HEK293 (cell line): Measurements from ENCODE around the gene ZBED1.

Experiments
- CTCF ChIA-PET: fragments of 350-600 bp; formaldehyde crosslinking; extraction: SDS; loops from one replicate; lab custom pipeline; 2021; ENCODE audit warnings: antibody characterized with exemption; lab: Yijun Ruan, JAX
- POLR2A ChIA-PET: fragments of 300-600 bp; formaldehyde crosslinking; extraction: SDS; loops from one replicate; lab custom pipeline; 2020; ENCODE audit warnings: antibody characterized with exemption, inconsistent platforms; lab: Yijun Ruan, JAX
- H3K27ac ChIP-seq: fragments of 200-500 bp; sonication (Bioruptor generic); 2 replicates; pipeline ENCODE4 v1.5.1; 2014; ENCODE audit warnings: low read depth, low read length, control low read depth, inconsistent platforms; ENCODE audit errors: extremely low read depth
- H3K36me3 ChIP-seq, 2 experiments: fragments of 200-500 bp in 1 of 2; sonication (Bioruptor generic) in 1 of 2; 1 replicate in 1 of 2; 2 replicates in 1 of 2; pipeline ENCODE4 v1.5.1; 2014 to 2017; ENCODE audit warnings: inconsistent platforms in 2 of 2, low read length in 2 of 2; ENCODE audit not compliant: control insufficient read depth in 2 of 2, insufficient read depth in 1 of 2
- H3K4me1 ChIP-seq: fragments of 200-500 bp; sonication (Bioruptor generic); 2 replicates; pipeline ENCODE4 v1.5.1; 2014; ENCODE audit warnings: mild to moderate bottlenecking, low read length, inconsistent platforms; ENCODE audit not compliant: control insufficient read depth, insufficient read depth
- H3K4me3 ChIP-seq: 2 replicates; pipeline ENCODE4 v1.5.1; 2011; ENCODE audit warnings: low read depth, mild to moderate bottlenecking, control low read depth, low read length, moderate library complexity
- H3K9me3 ChIP-seq: fragments of 200-500 bp; sonication (Bioruptor generic); 2 replicates; pipeline ENCODE4 v1.5.1; 2014; ENCODE audit warnings: low read depth, low read length, inconsistent platforms; ENCODE audit not compliant: control insufficient read depth, insufficient read depth
- AEBP2 ChIP-seq: fragments of 450-650 bp; formaldehyde crosslinking; IDR thresholded peaks from 2 replicates; pipeline ENCODE4 v1.5.1; 2016; ENCODE audit warnings: missing biosample characterization, missing genetic modification characterization, borderline replicate concordance
- KLF1 ChIP-seq: fragments of 450-650 bp; formaldehyde crosslinking; IDR thresholded peaks from 2 replicates; pipeline ENCODE4 v1.5.1; 2016; ENCODE audit warnings: missing biosample characterization, missing genetic modification characterization
- KLF17 ChIP-seq: fragments of 450-650 bp; formaldehyde crosslinking; IDR thresholded peaks from 2 replicates; pipeline ENCODE4 v1.5.1; 2016; ENCODE audit warnings: missing biosample characterization, missing genetic modification characterization
- KLF7 ChIP-seq: fragments of 450-650 bp; formaldehyde crosslinking; IDR thresholded peaks from 2 replicates; pipeline ENCODE4 v1.5.1; 2016; ENCODE audit warnings: missing biosample characterization, missing genetic modification characterization, borderline replicate concordance
- KLF8 ChIP-seq: fragments of 450-650 bp; formaldehyde crosslinking; IDR thresholded peaks from 2 replicates; pipeline ENCODE4 v1.5.1; 2016; ENCODE audit warnings: missing biosample characterization, missing genetic modification characterization
- MEIS1 ChIP-seq: sonication (generic); formaldehyde crosslinking; IDR thresholded peaks from 2 replicates; pipeline ENCODE4 v1.8.1; 2022; ENCODE audit warnings: missing genetic modification reagents, mild to moderate bottlenecking, borderline replicate concordance
- PBX3 ChIP-seq: sonication (generic); formaldehyde crosslinking; IDR thresholded peaks from 2 replicates; pipeline ENCODE4 v1.8.1; 2022; ENCODE audit warnings: mild to moderate bottlenecking, moderate library complexity, missing genetic modification reagents
- PRDM6 ChIP-seq: fragments of 450-650 bp; formaldehyde crosslinking; IDR thresholded peaks from 2 replicates; pipeline ENCODE4 v1.5.1; 2017; ENCODE audit warnings: missing biosample characterization, missing genetic modification characterization
- SALL2 ChIP-seq: fragments of 450-650 bp; formaldehyde crosslinking; IDR thresholded peaks from 2 replicates; pipeline ENCODE4 v1.5.0; 2017; ENCODE audit warnings: missing biosample characterization, mild to moderate bottlenecking, missing genetic modification characterization, borderline replicate concordance
- SETDB1 ChIP-seq: IDR thresholded peaks from one replicate; pipeline ENCODE4 v1.6.1; 2017; ENCODE audit warnings: mild to moderate bottlenecking, low read length, moderate library complexity, mixed read lengths; ENCODE audit not compliant: insufficient read length
- TRIM28 ChIP-seq: IDR thresholded peaks from 2 replicates; pipeline ENCODE4 v1.6.1; 2011; ENCODE audit warnings: low read length, control low read depth, borderline replicate concordance
- YY2 ChIP-seq: fragments of 450-650 bp; formaldehyde crosslinking; IDR thresholded peaks from 2 replicates; pipeline ENCODE4 v1.5.1; 2016; ENCODE audit warnings: missing biosample characterization, missing genetic modification characterization
- ZBTB44 ChIP-seq: fragments of 450-650 bp; IDR thresholded peaks from 2 replicates; pipeline ENCODE4 v1.5.1; 2018; ENCODE audit warnings: missing biosample characterization, mild to moderate bottlenecking, missing genetic modification characterization
- ZBTB48 ChIP-seq: fragments of 450-650 bp; formaldehyde crosslinking; IDR thresholded peaks from 2 replicates; pipeline ENCODE4 v1.5.1; 2016; ENCODE audit warnings: missing biosample characterization, missing genetic modification characterization
- ZNF121 ChIP-seq: fragments of 450-650 bp; formaldehyde crosslinking; IDR thresholded peaks from 2 replicates; pipeline ENCODE4 v1.5.1; 2016; ENCODE audit warnings: missing biosample characterization, missing genetic modification characterization
- ZNF426 ChIP-seq: fragments of 450-650 bp; formaldehyde crosslinking; IDR thresholded peaks from 2 replicates; pipeline ENCODE4 v1.5.1; 2017; ENCODE audit warnings: missing biosample characterization, missing genetic modification characterization, mild to moderate bottlenecking, inconsistent platforms, moderate library complexity
- ZNF449 ChIP-seq: fragments of 450-650 bp; formaldehyde crosslinking; IDR thresholded peaks from 2 replicates; pipeline ENCODE4 v1.5.1; 2017; ENCODE audit warnings: missing biosample characterization, mild to moderate bottlenecking, missing genetic modification characterization, moderate library complexity
- ZNF473 ChIP-seq: fragments of 450-650 bp; formaldehyde crosslinking; IDR thresholded peaks from 2 replicates; pipeline ENCODE4 v1.5.1; 2017; ENCODE audit warnings: missing biosample characterization, missing genetic modification characterization
- ZNF529 ChIP-seq: fragments of 450-650 bp; formaldehyde crosslinking; IDR thresholded peaks from 2 replicates; pipeline ENCODE4 v1.5.1; 2017; ENCODE audit warnings: missing genetic modification characterization, missing biosample characterization; ENCODE audit not compliant: insufficient replicate concordance
- ZNF530 ChIP-seq: fragments of 450-650 bp; formaldehyde crosslinking; IDR thresholded peaks from 2 replicates; pipeline ENCODE4 v1.5.1; 2016; ENCODE audit warnings: low read depth, missing biosample characterization, missing genetic modification characterization
- ZNF558 ChIP-seq: fragments of 450-650 bp; formaldehyde crosslinking; IDR thresholded peaks from 2 replicates; pipeline ENCODE4 v1.5.1; 2016; ENCODE audit warnings: missing biosample characterization, missing genetic modification characterization
- ZNF580 ChIP-seq: fragments of 450-650 bp; formaldehyde crosslinking; IDR thresholded peaks from 2 replicates; pipeline ENCODE4 v1.5.1; 2016; ENCODE audit warnings: missing biosample characterization, missing genetic modification characterization
- ZNF660 ChIP-seq: fragments of 450-650 bp; IDR thresholded peaks from 2 replicates; pipeline ENCODE4 v1.5.1; 2018; ENCODE audit warnings: missing biosample characterization, mild to moderate bottlenecking, missing genetic modification characterization
- ZNF776 ChIP-seq: fragments of 450-650 bp; formaldehyde crosslinking; IDR thresholded peaks from 2 replicates; pipeline ENCODE4 v1.5.0; 2017; ENCODE audit warnings: missing biosample characterization, missing genetic modification characterization, borderline replicate concordance
- ZNF791 ChIP-seq: fragments of 450-650 bp; formaldehyde crosslinking; IDR thresholded peaks from 2 replicates; pipeline ENCODE4 v1.5.1; 2016; ENCODE audit warnings: missing biosample characterization, missing genetic modification characterization
- ZNF843 ChIP-seq: fragments of 450-650 bp; formaldehyde crosslinking; IDR thresholded peaks from 2 replicates; pipeline ENCODE4 v1.5.1; 2016; ENCODE audit warnings: missing biosample characterization, missing genetic modification characterization

ZBED1 gene

GRCh38 chrX:2539586-2539985 is 38.8 kb upstream of the ZBED1 start:
- Histone ChIP-seq H3K36me3 (no peaks in the 10 kb centered on the region), H3K9me3 (no peaks in the 10 kb centered on the region), H3K4me3 (no peak overlapping the region)
- POLR2A ChIA-PET, result no interaction called here
- TF ChIP-seq SALL2 (tag by site-specific recombination) (no peak), ZNF529 (no peak), MEIS1 (CRISPR knock-in tag) (no peak), ZNF660 (no peak), ZNF530 (tag by site-specific recombination) (no peak), YY2 (tag by site-specific recombination) (no peak), SETDB1 (no peak), KLF7 (tag by site-specific recombination) (no peak), ZNF473 (no peak), TRIM28 (no peak), KLF1 (tag by site-specific recombination) (no peak), ZNF426 (tag by site-specific recombination) (no peak)
- TF ChIP-seq, all 188 proteins: peak for 0
- no peak overlapping the region for H3K27ac ChIP-seq
- CTCF ChIA-PET, result no interaction called here
- H3K4me1 ChIP-seq, result no peaks in the 10 kb centered on the region

GRCh38 chrX:2538031-2538757 is 37.4 kb upstream of the ZBED1 start:
- no peaks in the 10 kb centered on the region for H3K36me3 ChIP-seq
- H3K9me3 ChIP-seq, result no peaks in the 10 kb centered on the region
- CTCF ChIA-PET, result no interaction called here
- H3K27ac ChIP-seq, result no peak overlapping the region
- H3K4me3 ChIP-seq, result no peak overlapping the region
- no peaks in the 10 kb centered on the region; the same call in 1 of the 2 replicates for H3K4me1 ChIP-seq
- TF ChIP-seq ZNF843 (tag by site-specific recombination), result no peak
- TF ChIP-seq ZNF791 (tag by site-specific recombination), result no peak
- no peak for TF ChIP-seq ZNF558 (tag by site-specific recombination)
- TF ChIP-seq ZNF776, result no peak
- no peak for TF ChIP-seq ZBTB44 (tag by site-specific recombination)
- TF ChIP-seq KLF8 (tag by site-specific recombination), result no peak
- TF ChIP-seq ZBTB48 (tag by site-specific recombination), result no peak
- TF ChIP-seq AEBP2 (tag by site-specific recombination), result no peak
- TF ChIP-seq ZNF580 (tag by site-specific recombination), result no peak
- TF ChIP-seq ZNF449, result no peak
- no peak for TF ChIP-seq PRDM6
- no peak for TF ChIP-seq ZNF121 (tag by site-specific recombination)
- no peak for TF ChIP-seq KLF17 (tag by site-specific recombination)
- TF ChIP-seq PBX3, result no peak
- TF ChIP-seq, all 188 proteins: peak for 0
- POLR2A ChIA-PET, result no interaction called here
